Hepatocyte (in vitro differentiated cells): Measurements from ENCODE around the gene CNDP1. TPM values are rescaled to one million over a fixed set of nuclear protein-coding genes. Genes with fewer than 3 reads are reported as not detected.

Experiments
- DNase-seq: peaks from one replicate; pipeline ENCODE4 v3.0.0-alpha.2; 2016; ENCODE audit warnings: low spot score
- H2AFZ ChIP-seq: fragments of 200-600 bp; sonication (generic); 2 replicates; pipeline ENCODE4 v1.6.0; 2016; ENCODE audit warnings: antibody characterized with exemption, mild to moderate bottlenecking
- H3K27ac ChIP-seq: fragments of 200-600 bp; sonication (generic); 2 replicates; pipeline ENCODE4 v1.5.1; 2016; ENCODE audit warnings: mild to moderate bottlenecking
- H3K27me3 ChIP-seq: fragments of 200-600 bp; sonication (generic); 2 replicates; pipeline ENCODE4 v1.6.1; 2016
- H3K36me3 ChIP-seq: fragments of 200-600 bp; sonication (generic); replicated peaks from 2 replicates; pipeline ENCODE4 v1.5.1; 2016; ENCODE audit warnings: low read depth; ENCODE audit not compliant: insufficient read depth
- H3K4me1 ChIP-seq: fragments of 200-600 bp; sonication (generic); 2 replicates; pipeline ENCODE4 v1.5.1; 2016; ENCODE audit warnings: mild to moderate bottlenecking, moderate library complexity; ENCODE audit not compliant: insufficient read depth
- H3K4me2 ChIP-seq: fragments of 200-600 bp; sonication (generic); 2 replicates; pipeline ENCODE4 v1.6.0; 2016
- H3K4me3 ChIP-seq: fragments of 200-600 bp; sonication (generic); 2 replicates; pipeline ENCODE4 v1.5.1; 2016; ENCODE audit warnings: mild to moderate bottlenecking
- H3K79me2 ChIP-seq: fragments of 200-600 bp; sonication (generic); 2 replicates; pipeline ENCODE4 v1.6.0; 2017; ENCODE audit warnings: mild to moderate bottlenecking
- H3K9me2 ChIP-seq: fragments of 200-600 bp; sonication (generic); replicated peaks from 2 replicates; pipeline ENCODE4 v1.6.0; 2017; ENCODE audit warnings: mild to moderate bottlenecking; ENCODE audit not compliant: insufficient read depth
- H3K9me3 ChIP-seq: fragments of 200-600 bp; sonication (generic); 2 replicates; pipeline ENCODE4 v1.5.1; 2016; ENCODE audit warnings: low read depth, mild to moderate bottlenecking
- H4K20me1 ChIP-seq: fragments of 200-600 bp; sonication (generic); 2 replicates; pipeline ENCODE4 v1.6.0; 2016; ENCODE audit warnings: mild to moderate bottlenecking; ENCODE audit not compliant: insufficient read depth, poor library complexity, severe bottlenecking
- CTCF ChIP-seq: fragments of 200-600 bp; sonication (generic); IDR thresholded peaks from 2 replicates; pipeline ENCODE4 v1.5.1; 2016; ENCODE audit warnings: antibody characterized with exemption, mild to moderate bottlenecking; ENCODE audit not compliant: poor library complexity
- EZH2 ChIP-seq: fragments of 200-600 bp; sonication (generic); IDR thresholded peaks from 2 replicates; pipeline ENCODE4 v1.6.1; 2016; ENCODE audit warnings: antibody characterized with exemption, mild to moderate bottlenecking, borderline replicate concordance
- EZH2phosphoT487 ChIP-seq: fragments of 200-600 bp; sonication (generic); IDR thresholded peaks from one replicate; pipeline ENCODE4 v1.6.1; 2018; ENCODE audit warnings: antibody characterized with exemption, mild to moderate bottlenecking, low read depth, moderate library complexity; ENCODE audit not compliant: unreplicated experiment, severe bottlenecking
- WGBS: methylation state at CpG from one replicate; pipeline ENCODE4 v1.1.6; 2016; ENCODE audit warnings: low lambda C conversion rate; ENCODE audit errors: missing lambda C conversion rate; 5-methylcytosine and 5-hydroxymethylcytosine counted together
- polyA plus RNA-seq: library from polyadenylated mRNA; unstranded; fragments of >200 nt; fragmentation: Nextera tagmentation; extraction: Ambion mirVana; gene quantifications from 2 replicates; pipeline ENCODE4 v1.2.1, GENCODE V29; 2016
- total RNA-seq: library from RNA; depleted of rRNA; stranded (reverse); fragments of >200 nt; gene quantifications from 2 replicates; pipeline ENCODE4 v1.2.3, GENCODE V29; 2014

Gene CNDP1
- total and polyA plus RNA-seq, 2 experiments from 2014 or later = 0.74 TPM; not detected in 1

GRCh38 chr18:74511823-74512222 is 22.5 kb upstream of the CNDP1 start:
- Histone ChIP-seq H2AFZ (no peak overlapping the region), H3K27me3 (no peaks in the 10 kb centered on the region), H3K9me3 (no peaks in the 10 kb centered on the region), H3K27ac (no peak overlapping the region), H3K79me2 (peaks cover 12% of the 10 kb centered on the region), H4K20me1 (no peaks in the 10 kb centered on the region), H3K4me1 (peaks cover 18% of the 10 kb centered on the region), H3K9me2 (no peaks in the 10 kb centered on the region), H3K4me2 (no peak overlapping the region), H3K36me3 (no peaks in the 10 kb centered on the region), H3K4me3 (no peak overlapping the region)
- TF ChIP-seq EZH2phosphoT487 = no peak
- no peak for TF ChIP-seq EZH2
- no peak for TF ChIP-seq CTCF
- WGBS = 97% methylated on average over 7 of the region's 7 CpGs
- DNase-seq = no peak

GRCh38 chr18:74512321-74513053 is 21.8 kb upstream of the CNDP1 start:
- WGBS = 96% methylated on average over 15 of the region's 15 CpGs
- H3K4me3 ChIP-seq = no peak overlapping the region
- no peaks in the 10 kb centered on the region for H3K36me3 ChIP-seq
- H4K20me1 ChIP-seq = no peaks in the 10 kb centered on the region
- DNase-seq = no peak
- no peaks in the 10 kb centered on the region for H3K9me2 ChIP-seq
- no peaks in the 10 kb centered on the region for H3K9me3 ChIP-seq
- peaks cover 12% of the 10 kb centered on the region for H3K79me2 ChIP-seq
- H2AFZ ChIP-seq = no peak overlapping the region
- no peak overlapping the region for H3K27ac ChIP-seq
- H3K4me1 ChIP-seq = peaks cover 17% of the 10 kb centered on the region
- no peak for TF ChIP-seq EZH2
- TF ChIP-seq CTCF = no peak
- TF ChIP-seq EZH2phosphoT487 = no peak
- H3K27me3 ChIP-seq = no peaks in the 10 kb centered on the region
- H3K4me2 ChIP-seq = no peak overlapping the region

- peaks cover 13% of the 10 kb centered on the region for H3K4me1 ChIP-seq
- TF ChIP-seq CTCF (no peak), EZH2phosphoT487 (no peak), EZH2 (no peak)
- no peaks in the 10 kb centered on the region for H3K9me2 ChIP-seq
- H3K27ac ChIP-seq = no peak overlapping the region
- no peak overlapping the region for H3K4me2 ChIP-seq
- no peaks in the 10 kb centered on the region for H4K20me1 ChIP-seq
- no peak overlapping the region for H2AFZ ChIP-seq
- H3K4me3 ChIP-seq = no peak overlapping the region
- peaks cover 12% of the 10 kb centered on the region for H3K79me2 ChIP-seq
- no peaks in the 10 kb centered on the region for H3K27me3 ChIP-seq
- no peaks in the 10 kb centered on the region for H3K36me3 ChIP-seq
- DNase-seq = no peak
- no peaks in the 10 kb centered on the region for H3K9me3 ChIP-seq
- 94% methylated on average over 27 of the region's 27 CpGs for WGBS
These were observed 21.0 kb upstream of the CNDP1 start for GRCh38 chr18:74513149-74513882.
